Measurements from ENCODE around the gene GLA.

GLA gene

GRCh38 chrX:101391831-101392230, 15.9 kb downstream of the GLA start:
- H3K27me3 ChIP-seq (ENCODE audit: low read length): no peaks in the 10 kb centered on the region
- H3K36me3 ChIP-seq (ENCODE audit: low read length): peaks cover 16% of the 10 kb centered on the region
- H3K79me2 ChIP-seq (ENCODE audit: insufficient read depth, low read length): peaks cover 21% of the 10 kb centered on the region
- H3K27ac ChIP-seq (ENCODE audit: low read depth, low read length): peak overlapping the region; percentile 85
- peaks cover 51% of the 10 kb centered on the region for H3F3A ChIP-seq (ENCODE audit: insufficient read depth)
- peak overlapping the region; percentile 64 for H3K4me3 ChIP-seq (ENCODE audit: insufficient read depth, low read length, poor library complexity, severe bottlenecking)
- no peak overlapping the region for H2AFZ ChIP-seq (ENCODE audit: low read depth, low read length, severe bottlenecking)
- H3K4me2 ChIP-seq (ENCODE audit: low read depth, low read length, poor library complexity, severe bottlenecking): peak overlapping the region; percentile 92
- no peaks in the 10 kb centered on the region for H3K9me3 ChIP-seq (ENCODE audit: insufficient read depth, low read length)
- TF ChIP-seq CTCF (IDR thresholded peaks at IDR 0.05; ENCODE audit: insufficient read depth, low read length, poor library complexity, severe bottlenecking): no peak
- TF ChIP-seq EZH2phosphoT487 (conservative IDR thresholded peaks at IDR 0.05; ENCODE audit: low read length): no peak
- H3K9ac ChIP-seq (ENCODE audit: low read length): peak overlapping the region; percentile 93
- H3K9me2 ChIP-seq (replicated peaks; ENCODE audit: insufficient read depth, low read length): no peaks in the 10 kb centered on the region
- no peaks in the 10 kb centered on the region for H4K20me1 ChIP-seq (ENCODE audit: low read depth, low read length)

GRCh38 chrX:101390664-101391525, 16.8 kb downstream of the GLA start, which contains the start of gene RPL36A:
Gene RPL36A, plus strand, starts transcription at chrX:101391011. Its CDS starts 33 bp downstream, at chrX:101391044.
- TF ChIP-seq CTCF (IDR thresholded peaks at IDR 0.05; ENCODE audit: insufficient read depth, low read length, poor library complexity, severe bottlenecking) (peak; percentile 47), EZH2phosphoT487 (conservative IDR thresholded peaks at IDR 0.05; ENCODE audit: low read length) (no peak)
- H3K36me3 ChIP-seq (ENCODE audit: low read length): peaks cover 16% of the 10 kb centered on the region

DNA sequence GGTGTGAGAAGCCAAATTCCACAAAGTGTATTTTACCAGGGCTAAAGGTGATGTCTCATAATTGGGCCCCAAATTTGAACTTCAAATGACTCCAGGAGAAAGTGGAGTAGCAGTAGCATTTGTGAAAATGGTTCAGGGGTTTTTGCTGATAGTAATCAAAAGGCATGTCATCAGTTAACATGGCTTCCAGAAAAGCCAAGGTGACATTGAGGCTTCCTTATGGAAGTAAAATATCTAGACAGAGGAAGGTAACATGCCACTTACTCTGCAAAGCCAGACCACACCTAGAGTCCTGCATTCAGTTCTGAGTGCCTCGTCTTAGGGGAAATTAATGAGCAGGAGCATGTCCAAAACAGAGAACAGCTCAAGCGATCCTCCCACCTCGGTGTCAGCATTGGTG, 19.1 kb downstream of the GLA start:
- Histone ChIP-seq H4K20me1 (ENCODE audit: low read depth, low read length) (no peaks in the 10 kb centered on the region), H3K9me3 (ENCODE audit: insufficient read depth, low read length) (no peaks in the 10 kb centered on the region), H3K9ac (ENCODE audit: low read length) (no peak overlapping the region), H3K79me2 (ENCODE audit: insufficient read depth, low read length) (peaks cover 38% of the 10 kb centered on the region), H3K27me3 (ENCODE audit: low read length) (no peaks in the 10 kb centered on the region), H3F3A (ENCODE audit: insufficient read depth) (peaks cover 37% of the 10 kb centered on the region), H2AFZ (ENCODE audit: low read depth, low read length, severe bottlenecking) (no peak overlapping the region), H3K4me3 (ENCODE audit: insufficient read depth, low read length, poor library complexity, severe bottlenecking) (no peak overlapping the region), H3K36me3 (ENCODE audit: low read length) (peaks cover 15% of the 10 kb centered on the region), H3K9me2 (replicated peaks; ENCODE audit: insufficient read depth, low read length) (no peaks in the 10 kb centered on the region), H3K27ac (ENCODE audit: low read depth, low read length) (no peak overlapping the region), H3K4me2 (ENCODE audit: low read depth, low read length, poor library complexity, severe bottlenecking) (no peak overlapping the region)
- TF ChIP-seq CTCF (IDR thresholded peaks at IDR 0.05; ENCODE audit: insufficient read depth, low read length, poor library complexity, severe bottlenecking) (no peak), EZH2phosphoT487 (conservative IDR thresholded peaks at IDR 0.05; ENCODE audit: low read length) (no peak)

More at GRCh38 chrX:101390664-101391525, 16.8 kb downstream of the GLA start, which contains the start of gene RPL36A:
- H4K20me1 ChIP-seq (ENCODE audit: low read depth, low read length): no peaks in the 10 kb centered on the region
- peaks cover 21% of the 10 kb centered on the region for H3K79me2 ChIP-seq (ENCODE audit: insufficient read depth, low read length)
- H3K9ac ChIP-seq (ENCODE audit: low read length): peak within 1 kb of the TSS; percentile 93
- H2AFZ ChIP-seq (ENCODE audit: low read depth, low read length, severe bottlenecking): peak within 1 kb of the TSS; percentile 63
- H3K9me2 ChIP-seq (replicated peaks; ENCODE audit: insufficient read depth, low read length): no peaks in the 10 kb centered on the region
- peaks cover 48% of the 10 kb centered on the region for H3F3A ChIP-seq (ENCODE audit: insufficient read depth)
- no peaks in the 10 kb centered on the region for H3K9me3 ChIP-seq (ENCODE audit: insufficient read depth, low read length)
- no peaks in the 10 kb centered on the region for H3K27me3 ChIP-seq (ENCODE audit: low read length)
- H3K27ac ChIP-seq (ENCODE audit: low read depth, low read length): peak within 1 kb of the TSS; percentile 85
- H3K4me3 ChIP-seq (ENCODE audit: insufficient read depth, low read length, poor library complexity, severe bottlenecking): peak within 1 kb of the TSS; percentile 64
- H3K4me2 ChIP-seq (ENCODE audit: low read depth, low read length, poor library complexity, severe bottlenecking): peak within 1 kb of the TSS; percentile 92

Data from SU-DHL-6 (cell line).